ENCODE data around the gene PNMA8A.
"Not testable (repeated sequence)": the region's sequence is repeated elsewhere in the genome, so short reads cannot be mapped to it uniquely, and the experiment has no call there.

PNMA8A gene

DNA sequence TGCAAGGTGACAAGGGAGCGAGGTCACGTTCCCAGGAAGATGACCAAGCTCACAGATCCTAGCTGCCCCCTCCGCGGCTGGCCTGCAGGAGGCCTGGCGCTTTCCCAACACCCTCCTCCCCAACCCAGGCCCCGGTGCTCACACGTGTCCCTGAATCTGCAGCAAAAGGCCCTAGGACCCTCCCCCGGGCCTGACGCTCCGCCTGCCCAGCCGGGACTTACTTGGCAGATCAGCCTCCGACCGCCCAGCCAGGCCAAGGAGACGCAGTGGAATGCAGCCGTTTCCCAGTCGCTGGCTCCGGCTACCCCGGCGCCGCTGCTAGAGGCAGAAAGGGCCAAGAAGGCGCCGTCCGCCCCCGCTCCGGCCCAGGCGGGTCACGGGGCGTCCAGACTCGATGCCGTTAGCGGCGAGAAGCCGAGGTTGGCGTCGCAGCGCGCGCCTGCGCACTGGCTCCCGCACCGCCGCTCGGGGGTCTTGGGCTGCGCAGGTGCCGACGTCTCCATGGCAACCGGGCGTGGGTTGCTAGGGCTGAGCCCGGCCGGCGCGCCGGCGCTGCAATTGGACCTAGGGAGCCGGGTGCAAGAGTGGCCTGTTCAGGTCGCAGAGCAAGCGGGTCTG, at the start of gene PNMA8A:
Gene PNMA8A, minus strand, starts transcription at position 448 of the 618 bp plus-strand sequence. CDS start 528 bp downstream, outside the sequence.
- no peak for DNase-seq (ENCODE audit: low read depth)

GRCh38 chr19:46520616-46521015, 49.3 kb upstream of the PNMA8A start:
- DNase-seq (ENCODE audit: low read depth), result no peak

- DNase-seq (ENCODE audit: low read depth), result no peak
Observed at GRCh38 chr19:46517471-46517870, 46.1 kb upstream of the PNMA8A start.

DNA sequence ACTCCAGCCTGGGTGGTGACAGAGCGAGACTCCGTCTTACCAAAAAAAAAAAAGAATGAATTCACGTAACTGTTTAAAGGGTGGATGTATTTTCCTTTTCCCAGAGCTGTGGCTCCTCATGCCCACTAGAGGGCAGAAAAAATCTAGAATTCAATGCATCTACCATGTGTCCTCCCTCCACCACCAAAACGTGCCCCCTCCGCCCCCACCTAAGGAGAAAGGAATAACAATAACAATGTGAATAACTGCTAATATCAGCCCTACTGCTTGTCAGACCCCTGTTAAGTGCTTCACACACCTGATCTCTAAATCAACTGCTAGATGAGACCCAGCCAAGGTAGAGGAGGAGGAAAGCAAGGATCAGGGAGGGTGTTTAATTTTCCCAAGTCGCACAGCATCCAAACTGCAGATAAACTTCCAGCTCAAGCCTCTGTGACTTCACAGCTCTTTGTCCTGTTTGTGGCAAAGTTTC, 44.6 kb upstream of the PNMA8A start:
- DNase-seq (ENCODE audit: low read depth), result no peak

DNA sequence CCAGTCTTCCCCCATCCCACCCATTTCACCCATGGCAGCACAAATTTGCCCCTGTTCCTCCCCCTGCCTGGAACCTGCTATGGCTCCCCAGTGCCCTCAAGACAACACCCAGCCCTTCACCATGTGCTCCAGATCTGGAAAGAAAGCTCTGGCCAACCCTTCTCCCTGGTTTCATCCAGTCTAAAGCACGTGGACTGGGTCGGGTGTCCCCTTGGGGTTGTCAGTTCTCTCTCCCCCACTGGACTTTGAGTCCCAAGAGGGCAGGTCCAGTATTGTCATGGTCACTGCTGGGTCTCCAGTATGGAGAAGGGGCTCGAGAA, 43.9 kb upstream of the PNMA8A start:
- DNase-seq (ENCODE audit: low read depth), result no peak

GRCh38 chr19:46514589-46515289, 43.4 kb upstream of the PNMA8A start:
- DNase-seq (ENCODE audit: low read depth), result no peak

DNA sequence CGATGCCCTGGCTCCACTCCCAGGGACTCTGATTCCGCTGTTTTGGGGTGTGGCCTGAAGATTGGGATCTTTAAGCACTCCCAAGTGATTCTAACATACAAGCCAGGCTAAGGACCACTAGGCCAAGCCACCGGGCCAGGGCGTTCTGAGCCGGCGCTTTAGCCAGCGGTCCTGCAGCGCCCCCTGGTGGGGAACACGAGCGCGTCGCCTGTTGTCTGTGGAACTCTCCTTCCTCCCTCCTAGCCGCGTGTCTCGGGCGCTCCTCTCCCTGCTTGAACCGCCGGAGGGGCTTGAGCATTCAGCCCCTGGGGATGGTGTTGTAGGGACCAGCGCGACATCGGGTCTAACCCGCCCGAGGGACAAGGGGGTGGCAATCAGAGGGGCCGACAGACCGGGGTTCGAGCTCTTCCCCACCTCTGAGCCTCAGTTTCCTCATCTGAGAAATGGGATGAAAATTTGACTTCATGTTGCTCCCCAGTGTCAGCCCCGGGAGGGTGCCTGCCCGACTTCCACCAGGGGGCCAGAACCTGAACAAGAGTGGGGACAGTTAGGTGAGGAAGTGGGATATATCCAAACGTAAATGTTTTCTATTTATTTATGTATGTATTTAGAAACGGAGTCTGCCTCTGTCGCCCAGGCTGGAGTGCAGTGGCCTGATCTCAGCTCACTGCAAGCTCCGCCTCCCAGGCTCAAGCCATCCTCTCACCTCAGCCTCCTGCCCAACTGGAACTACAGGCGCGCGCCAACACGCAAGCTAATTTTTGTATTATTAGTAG, 42.3 kb upstream of the PNMA8A start:
- peak; percentile 26 for DNase-seq (ENCODE audit: low read depth)

DNA sequence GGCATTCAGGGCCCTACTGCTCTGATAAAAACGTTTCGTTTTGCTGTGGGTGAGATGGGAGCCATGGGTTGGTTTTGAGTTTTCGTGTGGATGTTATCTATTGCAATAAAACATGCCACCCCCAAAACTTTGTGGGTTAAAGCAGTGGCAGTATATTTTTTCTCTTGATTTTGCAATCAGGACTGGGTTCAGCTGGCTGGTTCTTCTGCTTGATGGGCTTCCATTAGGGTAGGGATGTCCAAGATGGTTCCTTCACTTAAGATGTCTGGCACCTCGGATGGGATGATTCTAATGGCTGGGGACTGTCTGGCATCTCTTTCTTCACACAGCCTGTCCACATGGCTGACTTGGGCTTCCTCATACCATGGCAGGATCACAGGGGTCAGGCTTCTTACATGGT, 39.9 kb upstream of the PNMA8A start:
- no peak for DNase-seq (ENCODE audit: low read depth)

- no peak for DNase-seq (ENCODE audit: low read depth)
Observed at GRCh38 chr19:46508206-46508605, 36.8 kb upstream of the PNMA8A start.

- no peak for DNase-seq (ENCODE audit: low read depth)
Observed at GRCh38 chr19:46503848-46504453, 32.6 kb upstream of the PNMA8A start.

GRCh38 chr19:46502891-46503290, 31.5 kb upstream of the PNMA8A start:
- DNase-seq (ENCODE audit: low read depth), result no peak

GRCh38 chr19:46499692-46500091, 28.3 kb upstream of the PNMA8A start:
- DNase-seq (ENCODE audit: low read depth), result no peak

GRCh38 chr19:46497773-46498172, 26.4 kb upstream of the PNMA8A start:
- DNase-seq (ENCODE audit: low read depth), result no peak

- not testable (repeated sequence) for DNase-seq (ENCODE audit: low read depth)
Observed at GRCh38 chr19:46496886-46497285, 25.5 kb upstream of the PNMA8A start.

DNA sequence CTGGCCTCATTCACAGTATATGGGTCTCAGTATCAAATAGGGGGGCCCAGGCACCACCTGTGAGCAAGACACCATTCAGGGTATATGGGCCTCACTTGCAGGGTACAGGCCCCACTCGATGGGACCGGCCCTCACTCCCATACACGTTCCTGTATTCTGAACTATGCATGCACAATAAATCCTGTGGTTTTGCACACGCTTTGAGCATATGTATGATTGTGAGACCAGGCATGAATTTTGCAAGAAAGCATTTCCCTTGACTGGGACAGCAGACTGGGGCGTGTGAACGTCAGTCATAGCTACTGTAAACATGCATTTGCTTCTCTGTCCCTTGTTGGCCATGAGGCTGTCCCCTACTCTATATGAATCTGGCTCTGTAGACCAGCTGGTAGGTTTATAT, 24.9 kb upstream of the PNMA8A start:
- DNase-seq (ENCODE audit: low read depth), result no peak

GRCh38 chr19:46495786-46496099, 24.4 kb upstream of the PNMA8A start, which contains the start of gene PNMA8B:
TSS of gene PNMA8B (minus strand) at chr19:46495867. CDS start at chr19:46495465, 402 bp downstream.
- no peak for DNase-seq (ENCODE audit: low read depth)

DNA sequence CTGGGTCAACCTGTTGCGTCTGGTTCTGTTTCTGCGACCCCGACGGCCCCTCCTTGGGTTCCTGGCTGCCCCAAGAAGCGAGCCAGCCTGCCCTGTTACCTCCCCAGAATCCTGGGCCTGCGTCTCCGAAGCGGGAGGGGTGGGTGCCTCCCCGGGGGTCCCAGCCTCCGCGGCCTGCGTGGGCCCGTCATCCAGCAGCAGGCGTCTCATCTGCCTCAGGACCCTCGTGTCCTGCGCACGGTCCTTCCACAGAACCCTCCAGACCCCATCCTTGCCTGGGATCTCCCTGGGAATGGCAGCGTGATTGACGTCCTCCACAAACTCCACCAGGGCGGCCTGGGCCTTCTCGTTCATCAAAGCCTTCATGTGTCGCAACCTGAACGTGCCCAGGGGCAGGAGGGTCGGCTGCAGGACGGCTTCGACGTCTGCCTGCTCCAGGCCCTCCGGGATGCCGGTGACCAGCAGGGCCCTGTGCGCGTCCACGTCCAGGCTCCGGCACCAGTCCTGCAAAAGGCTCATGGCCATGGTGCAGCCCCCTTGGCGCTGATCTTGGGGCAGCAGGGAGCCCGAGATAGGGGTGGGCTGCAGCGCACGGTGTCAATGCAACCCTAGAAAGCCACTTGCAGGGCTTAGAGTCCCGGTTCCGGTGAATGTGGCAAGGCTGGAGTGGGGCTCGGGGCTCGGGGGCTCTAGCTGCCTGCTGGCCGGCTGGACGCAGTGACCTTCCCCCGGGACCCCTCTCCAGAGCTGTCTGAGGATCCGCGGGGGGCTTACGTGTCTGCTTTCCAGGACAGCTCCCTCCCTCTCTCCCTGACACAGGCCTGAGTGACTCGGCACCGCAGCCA, 23.8 kb upstream of the PNMA8A start:
- DNase-seq (ENCODE audit: low read depth), result no peak

DNA sequence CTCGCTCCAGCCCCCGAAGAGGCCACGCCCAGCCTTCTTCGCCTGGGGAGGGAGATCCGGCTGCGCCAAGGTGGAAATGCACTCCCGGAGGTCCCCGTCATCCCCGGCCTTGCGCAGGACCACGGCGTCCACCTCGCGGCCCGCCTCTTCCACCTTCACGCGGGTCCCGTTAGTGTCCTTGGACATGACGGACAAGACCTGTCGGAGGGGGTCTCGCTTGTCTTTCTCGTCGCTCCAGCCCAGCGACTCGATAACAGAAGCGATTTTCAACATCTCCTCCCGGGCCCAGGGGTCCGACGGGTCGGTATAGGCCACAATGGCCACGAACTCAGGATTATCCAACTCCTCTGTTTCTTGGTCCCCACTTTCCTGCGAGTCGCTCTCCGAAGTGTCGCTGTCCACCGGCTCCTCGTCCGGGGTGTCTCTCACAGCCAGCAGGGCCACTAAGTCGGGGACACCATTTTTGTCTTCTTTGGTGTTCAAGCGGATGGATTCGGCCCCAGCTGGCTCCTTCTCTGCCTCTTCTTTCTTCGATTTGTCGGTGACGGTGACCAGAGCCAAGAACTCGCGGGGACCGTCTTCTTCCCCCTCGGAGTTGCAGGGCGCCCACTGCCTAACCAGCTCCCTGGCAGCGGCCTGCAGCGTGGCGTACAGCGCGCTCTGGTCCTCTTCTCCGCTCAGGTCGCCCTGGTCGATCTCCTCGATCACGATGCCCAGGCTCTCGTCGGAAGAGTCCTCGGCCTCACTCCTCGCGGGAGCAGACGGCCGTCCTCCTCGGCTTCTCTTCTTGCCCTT, 23.0 kb upstream of the PNMA8A start:
- no peak for DNase-seq (ENCODE audit: low read depth)

GRCh38 chr19:46493236-46494145, 22.1 kb upstream of the PNMA8A start:
- DNase-seq (ENCODE audit: low read depth), result no peak

- DNase-seq (ENCODE audit: low read depth), result no peak
Observed at GRCh38 chr19:46492841-46493235, 21.5 kb upstream of the PNMA8A start.
